Ramos (cell line): ENCODE results near the gene GRIN2C.

ENCODE experiments used
- in situ Hi-C: fragments of 300-500 bp; cut with MboI; formaldehyde crosslinking; loops from one replicate; pipeline ENCODE4 v1.14.3; 2022; ENCODE audit warnings: low sequenced_read_pairs; ENCODE audit not compliant: unreplicated experiment

Gene GRIN2C

DNA sequence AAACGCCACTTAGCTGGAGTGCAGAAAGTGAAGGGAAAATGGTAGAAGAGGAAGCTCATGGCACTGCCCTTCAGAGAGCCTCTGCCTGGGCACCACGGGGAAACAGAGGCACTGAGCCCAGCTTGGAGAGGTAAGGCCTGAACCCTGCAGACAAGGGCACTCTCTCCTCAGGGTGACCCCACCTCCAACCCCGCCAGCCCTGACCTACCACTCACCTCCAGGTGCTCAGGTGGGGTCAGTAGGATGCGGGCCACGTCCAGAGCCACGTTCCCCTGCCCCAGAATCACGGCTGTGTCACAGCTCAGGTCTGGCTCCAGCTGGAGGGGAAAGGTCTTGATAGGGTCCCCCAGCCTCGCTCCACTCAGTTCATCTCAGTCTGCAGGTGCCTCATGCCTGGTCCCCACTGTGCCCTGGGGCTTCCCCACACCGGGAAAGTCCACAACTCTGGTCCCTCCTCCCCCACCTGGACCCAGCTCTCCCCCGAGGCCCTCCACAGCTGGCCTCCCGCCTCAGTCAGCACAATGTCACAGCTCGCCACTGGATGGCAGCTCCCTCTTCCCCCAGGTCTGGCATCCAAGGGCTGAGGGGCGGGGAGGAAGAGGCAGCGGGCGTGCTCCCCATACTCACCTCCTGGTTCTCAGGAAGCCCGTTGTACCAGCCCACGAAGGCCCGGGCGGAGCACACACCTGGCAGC is 6.0 kb upstream of the GRIN2C start:
- in situ Hi-C loops, result loop anchor here (5.0 to 10.0 kb wide), 2 partner anchors 73 to 211 kb away; no protein-coding TSS in a partner anchor

DNA sequence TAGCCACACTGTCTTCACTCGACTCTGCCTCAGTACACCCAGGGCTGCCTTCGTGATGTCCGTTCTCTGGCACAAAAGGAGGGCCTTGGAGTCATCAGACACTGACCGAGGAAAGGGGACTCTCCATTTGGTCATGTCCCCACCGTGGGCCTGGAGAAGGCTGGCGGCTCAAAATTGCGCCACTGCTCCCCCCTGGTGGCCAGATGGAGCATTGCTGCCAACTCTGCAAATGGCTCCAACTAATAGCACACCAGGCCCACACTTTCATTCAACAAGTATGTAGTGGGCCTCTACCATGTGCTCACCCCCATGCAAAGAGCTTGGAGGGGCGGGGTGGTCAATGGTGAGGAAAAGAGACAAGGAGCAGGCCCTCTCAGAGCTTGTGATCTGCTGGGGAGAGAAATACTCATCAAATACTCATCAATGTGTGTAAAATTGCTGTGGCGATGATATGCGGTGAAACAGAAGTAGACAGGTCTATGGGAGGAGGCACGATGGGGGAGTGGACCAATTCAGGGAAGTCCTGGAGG is 5.2 kb upstream of the GRIN2C start:
- in situ Hi-C loops, result loop anchor here (5.0 to 10.0 kb wide), 2 partner anchors 73 to 210 kb away; no protein-coding TSS in a partner anchor

DNA sequence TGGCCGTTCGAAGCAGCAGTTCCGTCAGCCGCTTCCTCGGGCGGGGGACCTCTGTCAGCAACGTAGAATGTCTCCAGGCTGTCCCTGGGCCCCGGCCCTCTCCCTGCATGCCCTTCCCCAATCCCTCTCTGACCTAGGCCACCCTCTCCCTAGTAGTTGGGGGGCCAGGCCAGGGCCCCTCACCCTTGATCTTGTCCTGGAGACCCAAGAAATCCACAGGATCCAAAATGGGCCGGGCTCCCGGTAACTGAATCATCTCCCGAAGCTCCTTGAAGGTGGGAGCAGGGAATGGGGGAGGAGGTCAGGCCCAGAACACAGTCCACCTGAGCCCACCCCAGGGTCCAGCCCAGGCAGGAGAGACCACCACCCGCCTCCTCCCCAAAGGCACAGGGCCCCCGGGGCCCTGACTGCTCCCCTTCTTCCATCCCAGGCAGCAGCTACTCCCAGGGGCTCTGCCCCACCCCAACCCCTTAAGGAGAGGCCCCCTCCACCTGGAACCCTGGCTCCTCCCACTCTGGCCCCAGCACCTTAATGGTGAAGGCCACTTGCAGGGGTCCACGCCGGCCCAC is 4.7 kb upstream of the GRIN2C start:
- in situ Hi-C loops, result loop anchor here (10.0 kb wide), 1 partner anchor 210 kb away; no protein-coding TSS in a partner anchor

DNA sequence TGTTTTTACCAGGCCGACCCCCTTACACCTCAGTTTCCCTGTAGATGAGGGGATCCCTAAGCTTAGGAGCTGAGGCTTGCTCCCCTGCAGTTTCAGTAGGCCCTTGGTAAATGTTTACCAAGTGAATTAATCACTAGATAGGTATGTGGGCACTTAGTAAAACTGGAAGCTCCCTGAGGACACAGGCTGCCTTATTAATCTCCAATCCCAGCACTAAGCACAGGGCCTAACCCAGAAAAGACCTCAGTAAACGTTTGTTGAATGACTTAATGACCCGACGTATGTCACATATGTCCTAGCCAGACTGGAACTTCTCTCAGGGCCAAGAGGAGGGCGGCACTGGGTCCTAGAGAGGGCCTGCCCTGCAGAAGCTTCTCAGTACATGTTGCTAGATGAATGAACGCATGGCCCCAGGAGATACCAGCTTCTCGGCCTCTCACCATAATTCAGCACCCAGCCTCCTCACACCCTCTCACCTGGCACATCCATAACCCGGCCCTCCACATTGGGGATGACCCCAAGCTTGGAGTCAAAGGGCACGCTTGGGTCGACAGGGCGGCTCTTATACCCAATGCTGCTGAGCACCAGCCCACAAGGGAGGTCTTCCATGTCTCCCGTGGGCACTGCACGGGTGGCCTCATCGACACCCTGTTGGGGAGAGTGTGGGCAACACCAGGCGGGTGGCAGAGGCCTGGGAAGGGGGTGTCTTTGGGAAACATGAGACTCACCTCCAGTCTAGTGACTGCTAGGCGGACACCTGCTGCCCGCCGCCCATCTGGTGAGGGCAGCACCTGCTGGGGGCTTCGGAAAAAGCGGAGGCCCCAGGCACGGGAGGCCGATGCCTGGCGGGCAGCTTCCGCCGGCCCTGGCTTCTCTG is 4.0 kb upstream of the GRIN2C start:
- in situ Hi-C loops, result loop anchor here (10.0 kb wide), 1 partner anchor 209 kb away; no protein-coding TSS in a partner anchor

DNA sequence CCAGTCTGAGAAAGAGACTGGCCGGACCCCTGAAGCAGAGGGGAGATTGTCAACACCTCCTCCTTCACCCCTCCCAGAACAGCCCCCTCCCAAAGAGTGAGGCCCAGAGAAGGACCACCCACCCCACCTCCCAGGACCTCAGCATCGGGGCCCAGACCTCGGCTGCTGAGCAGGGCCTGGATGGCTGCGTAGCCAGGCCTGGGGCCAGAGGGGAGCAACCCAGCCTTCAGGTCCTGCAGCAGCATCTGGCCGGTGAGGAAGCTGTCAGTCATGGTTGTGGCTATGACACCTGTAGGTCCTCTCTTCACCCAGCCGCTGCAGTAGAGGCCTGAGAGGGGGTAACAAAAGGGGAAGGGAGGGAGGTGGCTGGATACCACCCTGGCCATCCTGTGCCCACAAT is 3.2 kb upstream of the GRIN2C start:
- in situ Hi-C loops, result loop anchor here (10.0 kb wide), 1 partner anchor 208 kb away; no protein-coding TSS in a partner anchor

DNA sequence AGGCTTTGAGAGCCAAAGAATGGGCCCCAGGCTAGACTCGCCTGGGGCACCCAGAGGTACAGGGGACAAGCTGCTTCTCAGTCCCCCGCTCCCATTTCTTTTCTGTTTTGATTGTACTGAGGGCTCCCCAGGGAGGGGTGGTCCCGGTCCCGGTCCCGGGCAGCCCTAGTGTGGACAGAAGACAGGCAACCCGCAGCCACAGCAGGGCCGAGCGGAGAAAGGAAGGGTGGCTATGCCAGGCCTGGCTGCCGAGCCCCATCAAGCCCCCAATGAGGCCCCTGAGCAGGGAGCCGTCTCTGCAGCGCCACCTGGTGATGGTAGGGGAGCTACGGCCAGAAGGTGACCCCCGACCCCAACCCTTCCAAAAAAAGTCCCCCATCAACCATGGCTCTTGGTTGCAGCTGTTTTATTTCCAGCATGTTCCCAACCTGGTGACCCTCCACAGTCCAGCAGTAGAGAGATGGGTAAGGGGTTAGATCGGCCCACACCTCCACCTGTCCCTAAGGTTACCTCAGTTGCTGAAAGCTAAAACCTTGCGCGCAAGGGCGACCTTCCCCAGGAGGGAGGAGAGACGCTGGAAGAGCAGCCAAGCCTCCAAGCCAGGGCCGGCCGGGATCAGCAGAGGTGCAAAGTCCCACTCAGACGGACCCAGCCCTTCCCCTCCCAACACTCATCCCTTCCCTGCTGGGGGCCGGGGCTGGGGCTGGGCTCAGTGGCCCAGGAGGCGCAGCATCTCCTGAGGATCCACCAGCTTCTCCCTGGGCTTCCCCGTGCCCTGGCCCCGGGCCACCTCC is 2.6 kb upstream of the GRIN2C start:
- in situ Hi-C loops, result loop anchor here (10.0 kb wide), 1 partner anchor 208 kb away; no protein-coding TSS in a partner anchor

DNA sequence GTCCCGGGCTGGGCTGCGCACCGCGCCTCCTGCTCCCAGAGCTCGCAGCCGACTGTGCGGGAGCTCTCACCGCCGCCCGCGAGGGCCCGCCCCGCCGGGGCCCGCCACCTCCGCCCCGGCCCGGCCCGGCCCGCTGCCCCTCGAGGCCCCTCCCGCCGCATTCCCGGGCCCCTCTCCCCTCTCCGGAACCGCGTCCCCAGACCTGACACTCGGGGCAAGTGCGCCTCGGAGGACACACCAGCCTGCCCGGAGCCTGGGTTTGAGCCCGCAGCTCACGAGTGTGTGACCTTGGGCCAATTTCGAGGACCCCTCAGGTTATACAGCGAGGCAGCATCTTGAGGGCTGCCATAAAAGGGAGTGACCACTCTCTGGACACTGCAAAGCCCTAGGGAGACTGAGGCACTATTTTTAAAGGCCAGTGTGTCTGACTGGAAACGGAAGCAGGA is 2.0 kb upstream of the GRIN2C start:
- in situ Hi-C loops, result loop anchor here (10.0 kb wide), 1 partner anchor 207 kb away; no protein-coding TSS in a partner anchor

DNA sequence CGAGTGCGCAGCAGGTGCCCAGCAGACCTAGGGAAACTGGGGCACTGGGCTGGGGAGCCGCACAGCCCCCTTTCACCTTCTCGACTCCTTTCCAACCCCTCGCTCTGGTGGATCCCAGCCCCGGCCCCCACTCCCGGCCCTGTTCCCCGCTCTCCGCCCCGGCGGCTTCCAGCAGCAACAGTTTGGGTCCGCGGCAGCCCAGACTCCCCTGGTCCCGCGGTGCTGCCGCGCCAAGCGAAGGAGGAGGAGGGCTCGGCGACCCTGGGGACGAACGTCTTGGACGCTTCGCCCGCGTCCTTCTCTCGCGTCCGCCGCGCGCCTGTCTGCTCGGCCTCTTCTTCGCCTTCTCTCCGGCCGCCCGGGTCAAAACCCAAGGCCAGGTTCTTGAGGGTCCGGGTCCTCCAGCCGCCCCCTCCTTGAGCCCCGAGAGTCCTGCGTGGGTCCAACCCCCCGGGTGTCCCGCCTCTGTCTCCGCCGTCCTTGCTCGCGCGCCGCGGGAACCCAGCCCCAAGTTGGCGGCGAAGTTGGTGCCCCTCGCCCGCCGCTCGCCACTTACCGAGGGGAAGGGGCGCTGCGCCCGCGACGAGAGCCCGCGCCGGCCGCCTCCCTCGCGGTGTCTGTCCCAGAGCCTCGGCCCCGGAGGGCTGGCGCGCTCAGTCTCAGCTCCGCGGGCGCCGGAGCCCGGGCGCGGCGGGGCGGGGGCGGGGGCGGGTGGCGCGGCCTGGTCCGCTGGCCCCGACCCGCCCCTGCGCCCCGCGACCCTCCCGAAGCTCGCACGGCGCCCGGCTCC is 1.4 kb upstream of the GRIN2C start:
- in situ Hi-C loops, result loop anchor here (10.0 kb wide), 1 partner anchor 206 kb away; no protein-coding TSS in a partner anchor

DNA sequence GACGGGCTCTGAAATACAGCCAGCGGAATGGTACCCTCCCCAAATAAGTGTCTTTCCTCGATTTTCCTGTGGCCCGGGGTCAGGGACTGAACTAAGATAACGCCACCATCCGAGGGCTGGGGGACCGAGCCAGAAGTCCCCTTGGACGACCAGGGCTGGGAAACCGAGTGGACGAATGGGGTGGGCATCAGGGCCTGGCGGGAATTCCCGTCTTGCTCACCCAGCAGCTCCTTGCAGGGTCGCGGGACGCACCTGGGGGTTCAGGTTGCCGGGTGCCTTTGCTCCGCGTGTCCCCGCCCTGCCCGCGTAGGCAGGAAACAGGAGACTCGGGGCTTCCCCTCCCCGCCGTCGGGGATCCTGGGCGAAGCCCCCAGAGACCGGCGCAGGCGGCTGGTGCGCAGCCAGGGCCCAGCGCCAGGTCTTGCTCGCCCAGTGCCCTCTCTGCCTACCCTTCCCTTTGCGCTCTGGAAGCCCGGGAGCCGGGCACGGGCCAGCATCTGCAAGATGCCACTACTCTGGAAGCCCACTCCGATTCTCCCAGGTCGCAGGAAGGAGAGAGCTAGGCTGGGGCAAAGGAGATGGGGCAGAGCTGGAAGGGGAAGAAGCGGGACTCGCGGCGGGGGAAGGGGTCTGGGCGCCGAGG is 665 bp upstream of the GRIN2C start:
- in situ Hi-C loops, result loop anchor here (10.0 kb wide), 1 partner anchor 206 kb away; no protein-coding TSS in a partner anchor

DNA sequence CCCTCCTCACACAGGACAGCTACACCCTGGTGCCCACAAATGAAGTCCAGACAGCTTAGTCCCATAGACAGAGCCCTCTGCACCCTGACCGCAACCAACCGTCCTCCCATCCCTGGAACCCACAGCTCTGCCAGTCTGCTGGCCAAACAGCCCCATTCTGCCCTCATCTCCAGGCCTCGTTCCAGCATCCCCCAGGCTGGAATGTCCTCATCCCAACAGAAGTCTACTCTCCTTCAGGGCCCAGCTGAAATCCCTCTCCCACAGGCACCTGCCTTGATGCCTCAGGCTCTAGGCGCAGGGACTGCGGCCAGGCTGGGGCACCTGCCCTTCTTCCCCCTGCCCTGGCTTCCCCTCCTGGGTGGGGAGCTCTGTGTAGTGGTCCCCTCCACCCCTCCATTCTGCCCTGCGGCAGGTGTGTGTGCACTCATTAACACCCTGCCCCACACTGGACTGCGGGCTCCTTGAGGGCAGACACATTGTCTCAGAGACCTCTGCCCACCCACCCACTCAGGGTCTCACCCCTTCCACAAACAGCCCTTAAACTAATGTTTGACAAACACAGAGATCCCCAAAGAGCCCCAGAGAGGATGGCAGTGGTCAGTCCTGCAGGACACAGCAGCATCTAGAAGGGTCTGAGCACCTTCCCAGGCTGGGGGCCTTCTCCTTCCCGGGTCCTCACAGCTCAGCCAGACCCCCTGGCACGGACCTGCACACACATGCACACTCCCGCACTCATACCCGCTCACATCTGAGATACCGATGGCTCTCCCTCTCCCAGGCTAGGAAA is 820 bp downstream of the GRIN2C start:
- in situ Hi-C loops, result no loop called here

DNA sequence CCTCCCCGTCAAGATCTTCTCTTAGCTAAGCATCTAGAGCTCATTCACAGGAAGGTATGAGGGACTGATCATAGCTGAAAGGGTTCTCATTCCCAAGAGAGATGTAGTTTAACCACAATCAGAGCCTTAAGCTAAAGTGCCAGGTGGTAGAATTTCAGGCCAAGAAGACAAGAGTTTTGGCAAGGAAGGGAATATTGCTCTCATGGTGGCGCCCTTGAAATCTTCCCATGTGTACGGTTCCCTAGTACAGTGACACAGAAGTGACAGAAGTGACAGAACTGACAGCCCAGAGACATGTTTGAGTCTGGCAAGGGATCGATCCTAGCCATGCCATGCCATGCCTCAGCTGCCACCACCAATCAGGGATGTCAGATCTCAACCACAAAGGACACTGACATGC is 2.5 kb downstream of the GRIN2C start:
- in situ Hi-C loops, result no loop called here

DNA sequence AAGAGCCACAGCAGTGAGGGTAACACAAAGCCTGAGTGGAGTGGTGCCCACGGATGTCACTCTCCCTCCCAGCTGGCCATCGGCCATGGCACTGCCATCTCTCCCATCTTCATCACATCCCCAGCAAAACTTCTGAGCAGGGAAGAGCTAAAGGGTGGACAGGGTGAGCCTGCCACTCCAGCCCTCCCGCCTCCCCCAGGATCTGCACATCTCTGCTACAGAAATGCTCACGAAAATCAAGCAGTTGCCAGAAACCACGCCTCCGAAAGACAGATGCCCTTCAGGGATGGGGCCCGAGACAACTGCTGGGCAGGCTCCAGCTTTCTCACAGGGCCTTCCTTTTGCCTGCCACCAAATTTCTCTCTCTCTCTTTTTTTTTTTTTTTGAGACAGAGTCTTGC is 3.6 kb downstream of the GRIN2C start:
- in situ Hi-C loops, result no loop called here

DNA sequence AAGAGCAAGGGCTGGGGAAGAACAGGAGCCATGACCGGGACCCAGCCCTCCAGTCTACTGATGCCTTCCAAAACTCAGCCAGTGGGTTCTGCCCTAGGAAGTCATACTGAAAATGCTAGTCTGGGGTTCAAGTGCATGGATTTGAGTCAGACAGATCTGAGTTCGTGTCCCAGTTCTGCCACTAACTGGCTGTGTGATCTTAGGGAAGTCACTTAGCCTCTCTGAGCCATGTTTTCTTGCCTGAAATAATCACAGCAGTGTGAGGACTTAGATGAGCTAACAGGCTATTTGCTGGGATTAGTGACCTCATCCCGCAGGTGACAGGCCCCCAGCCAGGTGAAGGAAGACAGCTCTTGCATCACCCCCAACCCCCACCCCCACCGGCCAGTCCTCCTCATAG is 4.4 kb downstream of the GRIN2C start:
- in situ Hi-C loops, result no loop called here

DNA sequence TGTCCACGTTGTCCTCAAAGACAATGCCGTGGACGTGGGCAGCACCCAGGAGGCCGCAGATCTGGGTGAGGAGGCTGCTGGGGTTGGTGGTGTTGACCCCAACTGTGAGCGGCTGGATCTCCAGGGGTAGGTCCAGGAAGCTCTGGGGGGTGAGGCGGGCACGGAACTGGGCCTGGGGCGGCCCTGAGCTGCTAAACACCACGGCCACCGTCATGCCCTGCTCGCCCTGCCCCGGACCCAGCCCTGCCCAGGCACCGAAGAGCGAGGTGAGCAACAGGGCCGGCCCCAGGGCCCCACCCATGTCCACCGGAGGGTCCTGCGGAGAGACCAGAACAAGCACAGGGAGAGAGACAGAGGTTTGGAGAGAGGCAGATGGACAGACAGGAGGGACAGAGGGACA is 4.9 kb downstream of the GRIN2C start:
- in situ Hi-C loops, result no loop called here

DNA sequence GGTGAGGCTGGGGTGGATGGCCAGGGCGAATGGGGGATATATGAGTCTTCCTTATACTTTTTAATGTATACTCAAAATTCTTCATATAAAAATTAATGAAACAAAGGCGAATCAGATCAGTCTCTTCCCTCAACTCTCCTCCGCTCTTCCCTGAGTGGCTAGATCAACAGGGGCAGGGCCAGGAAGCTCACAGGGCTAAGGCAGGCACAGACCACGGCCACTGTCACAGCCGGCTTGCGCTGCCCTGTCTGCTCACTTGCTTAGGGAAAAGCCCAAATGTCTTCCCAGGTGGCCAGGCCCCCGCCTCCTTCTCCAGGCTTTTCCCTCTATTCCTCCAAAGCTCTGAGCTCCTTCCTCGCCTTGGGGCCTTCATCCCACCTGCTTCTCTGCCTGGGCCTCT is 6.0 kb downstream of the GRIN2C start:
- in situ Hi-C loops, result no loop called here

DNA sequence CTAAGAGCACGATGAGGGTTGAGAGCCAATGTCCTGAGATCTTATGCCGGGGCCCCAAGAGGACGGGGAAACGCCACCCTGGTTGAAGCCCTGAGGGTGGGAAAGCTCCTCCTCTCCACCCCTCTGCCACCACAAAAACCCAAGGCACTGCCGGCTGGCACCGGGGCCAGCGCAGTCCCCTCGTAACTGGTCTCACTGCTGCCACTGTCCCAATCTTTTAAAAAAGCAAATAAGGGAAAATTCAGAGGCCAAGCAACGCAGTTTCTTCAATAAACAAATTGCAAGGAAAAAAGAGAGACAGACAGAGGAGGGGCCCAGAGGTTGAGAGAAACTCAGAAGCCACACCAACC is 6.7 kb downstream of the GRIN2C start:
- in situ Hi-C loops, result no loop called here

DNA sequence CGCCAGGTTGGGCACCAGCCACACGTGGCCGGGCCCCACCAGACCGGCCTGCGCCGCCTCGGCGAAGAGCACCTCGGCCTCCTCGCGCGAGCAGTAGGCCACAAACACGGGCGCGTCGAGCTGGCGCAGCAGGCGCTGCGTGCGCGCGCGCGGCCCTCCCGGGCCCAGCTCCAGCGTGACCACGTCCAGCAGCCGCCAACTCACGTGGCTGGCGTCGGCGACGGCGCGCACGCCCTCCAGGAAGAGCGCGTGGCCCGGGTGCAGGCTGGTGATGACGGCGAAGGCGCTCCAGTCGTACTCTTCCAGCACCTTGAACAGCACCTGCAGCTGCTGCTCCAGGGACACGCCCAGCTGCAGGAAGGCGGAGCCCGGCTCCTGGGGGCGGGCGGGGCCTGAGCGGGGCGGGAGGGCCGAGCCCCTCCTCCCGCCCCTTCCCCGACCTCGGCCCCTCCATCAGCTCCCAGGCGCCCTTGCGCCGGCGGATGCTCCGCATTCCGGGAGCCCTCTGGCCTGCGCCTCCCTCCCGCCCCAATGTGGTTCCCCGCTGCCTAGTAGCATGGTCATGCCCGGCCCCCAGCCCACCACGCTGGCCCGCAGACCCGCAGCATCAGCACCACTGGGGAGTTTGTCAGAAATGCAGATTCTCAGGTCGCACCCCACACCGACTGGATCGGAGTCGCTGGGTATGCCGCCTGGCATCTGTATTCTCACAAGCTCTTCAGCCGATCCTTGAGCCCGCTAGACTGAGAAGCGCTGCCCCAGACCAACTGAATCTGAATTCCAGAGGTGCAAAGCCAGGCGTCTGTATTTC is 7.2 kb downstream of the GRIN2C start:
- in situ Hi-C loops, result no loop called here
